ENCODE data around the gene CBLIF.

Gene CBLIF

DNA sequence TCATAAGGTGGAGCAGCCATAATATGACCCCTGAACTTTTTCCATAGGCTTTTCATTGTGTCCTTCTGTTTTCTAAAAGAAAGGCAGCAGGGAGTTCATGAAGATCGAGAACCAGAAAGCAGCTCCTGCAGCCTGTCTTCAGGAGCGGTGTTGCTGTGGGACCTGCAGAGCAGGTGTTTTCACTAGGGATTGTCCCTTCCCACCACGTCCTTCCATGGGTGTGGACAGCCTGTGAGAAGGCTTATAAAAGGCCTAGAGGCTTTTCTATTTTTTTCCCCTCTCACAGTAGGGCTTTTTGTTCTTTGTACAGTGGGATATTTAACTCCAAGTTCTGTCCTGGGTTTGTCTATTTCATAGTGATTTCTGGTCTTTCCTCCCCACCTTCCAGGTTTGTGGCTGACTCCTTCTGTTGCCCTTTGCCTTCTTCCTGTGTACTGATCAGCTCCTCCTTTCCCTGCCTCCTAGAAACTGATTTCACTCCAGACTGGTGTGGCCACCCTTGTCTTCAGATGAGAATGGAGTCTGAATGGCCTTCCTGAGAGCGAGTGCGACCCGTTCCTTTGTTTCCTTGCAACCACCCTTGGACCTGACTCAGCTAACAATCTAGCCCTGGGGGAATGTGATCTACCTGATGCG, 44.8 kb downstream of the CBLIF start:
- Histone ChIP-seq H3K27me3 (ENCODE audit: control insufficient read depth in 3 of 3, insufficient read depth in 3 of 3, low read depth in 1 of 3, low read length in 3 of 3) (no peaks in the 10 kb centered on the region), H2BK120ac (ENCODE audit: low read depth, low read length) (no peak overlapping the region), H2BK15ac (ENCODE audit: low read length) (no peak overlapping the region), H3K4me1 (ENCODE audit: control insufficient read depth in 2 of 2, insufficient read depth in 1 of 2, low read depth in 1 of 2, low read length in 2 of 2) (no peaks in the 10 kb centered on the region), H3K27ac (replicated peaks; ENCODE audit: low read length) (no peak overlapping the region), H2BK5ac (ENCODE audit: low read length) (no peak overlapping the region), H3K36me3 (replicated peaks in 1 of 2; ENCODE audit: control insufficient read depth in 2 of 2, insufficient read depth in 2 of 2, low read length in 2 of 2) (peaks cover 5 to 6% of the 10 kb centered on the region in 2 donors), H2BK12ac (ENCODE audit: low read length) (no peak overlapping the region), H3K4me2 (ENCODE audit: insufficient read depth, low read length, poor library complexity, severe bottlenecking) (no peak overlapping the region), H2AFZ (ENCODE audit: low read length) (no peak overlapping the region), H3K4me3 (ENCODE audit: low read length in 2 of 2) (no peak overlapping the region), H3K23ac (ENCODE audit: low read depth, low read length, poor library complexity) (no peak overlapping the region), H4K8ac (ENCODE audit: low read depth, low read length) (no peak overlapping the region), H3K79me1 (ENCODE audit: low read depth, low read length) (no peaks in the 10 kb centered on the region), H2AK5ac (ENCODE audit: low read depth, low read length) (no peak overlapping the region), H3K18ac (ENCODE audit: low read length) (no peak overlapping the region), H3K9ac (ENCODE audit: low read depth, low read length, poor library complexity) (no peak overlapping the region), H4K91ac (ENCODE audit: low read depth, low read length, poor library complexity) (no peak overlapping the region), H3K14ac (ENCODE audit: low read length) (no peak overlapping the region), H3K4ac (ENCODE audit: low read length) (no peak overlapping the region), H3K9me3 (replicated peaks in 1 of 2; ENCODE audit: control insufficient read depth in 2 of 2, insufficient read depth in 1 of 2, low read depth in 1 of 2, low read length in 2 of 2) (no peaks in the 10 kb centered on the region)
- WGBS, 2 donors (ENCODE audit: extremely low coverage in 2 of 2, insufficient read length in 2 of 2, insufficient replicate concordance in 1 of 2): no CpG with 5 or more reads among the region's 7 CpGs
- no peak for DNase-seq (ENCODE audit: low spot score)

DNA sequence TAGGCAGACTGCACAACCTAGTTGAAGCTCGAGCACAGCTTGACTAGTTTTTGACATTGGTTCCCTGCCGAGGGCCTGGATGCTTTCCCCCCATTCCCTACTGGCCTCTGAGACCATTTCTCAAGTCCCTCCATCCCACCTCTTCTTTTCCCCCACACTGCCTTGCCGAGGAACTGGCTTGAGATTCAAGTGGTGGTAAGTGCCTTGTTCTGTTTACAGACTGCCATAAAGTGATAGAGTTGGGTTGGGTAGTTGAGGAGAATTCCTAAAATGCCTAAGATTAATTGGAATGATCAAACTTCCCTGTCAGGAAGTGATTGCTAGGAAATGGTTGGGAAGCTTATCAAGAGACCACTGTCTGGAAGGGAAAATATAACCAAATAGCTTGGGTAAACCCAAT, 50.9 kb downstream of the CBLIF start:
- peaks cover 0 to 17% of the 10 kb centered on the region in 2 donors for H3K36me3 ChIP-seq (replicated peaks in 1 of 2; ENCODE audit: control insufficient read depth in 2 of 2, insufficient read depth in 2 of 2, low read length in 2 of 2)
- no peak overlapping the region for H3K4ac ChIP-seq (ENCODE audit: low read length)
- H3K27ac ChIP-seq (replicated peaks; ENCODE audit: low read length): no peak overlapping the region
- H2BK12ac ChIP-seq (ENCODE audit: low read length): no peak overlapping the region
- H4K8ac ChIP-seq (ENCODE audit: low read depth, low read length): no peak overlapping the region
- H2BK5ac ChIP-seq (ENCODE audit: low read length): no peak overlapping the region
- WGBS, 2 donors (ENCODE audit: extremely low coverage in 2 of 2, insufficient read length in 2 of 2, insufficient replicate concordance in 1 of 2): no CpG with 5 or more reads among the region's 3 CpGs
- no peak overlapping the region for H2BK120ac ChIP-seq (ENCODE audit: low read depth, low read length)
- no peak overlapping the region for H3K4me3 ChIP-seq (ENCODE audit: low read length in 2 of 2)
- no peak overlapping the region for H2AK5ac ChIP-seq (ENCODE audit: low read depth, low read length)
- no peak overlapping the region for H3K9ac ChIP-seq (ENCODE audit: low read depth, low read length, poor library complexity)
- no peak for DNase-seq (ENCODE audit: low spot score)
- H3K18ac ChIP-seq (ENCODE audit: low read length): no peak overlapping the region
- no peaks in the 10 kb centered on the region for H3K9me3 ChIP-seq (replicated peaks in 1 of 2; ENCODE audit: control insufficient read depth in 2 of 2, insufficient read depth in 1 of 2, low read depth in 1 of 2, low read length in 2 of 2)
- no peak overlapping the region for H2BK15ac ChIP-seq (ENCODE audit: low read length)
- H3K27me3 ChIP-seq (ENCODE audit: control insufficient read depth in 3 of 3, insufficient read depth in 3 of 3, low read depth in 1 of 3, low read length in 3 of 3): no peaks in the 10 kb centered on the region
- H3K14ac ChIP-seq (ENCODE audit: low read length): no peak overlapping the region
- no peak overlapping the region for H2AFZ ChIP-seq (ENCODE audit: low read length)
- H3K4me2 ChIP-seq (ENCODE audit: insufficient read depth, low read length, poor library complexity, severe bottlenecking): no peak overlapping the region
- no peak overlapping the region for H4K91ac ChIP-seq (ENCODE audit: low read depth, low read length, poor library complexity)
- no peaks in the 10 kb centered on the region for H3K79me1 ChIP-seq (ENCODE audit: low read depth, low read length)
- no peaks in the 10 kb centered on the region for H3K4me1 ChIP-seq (ENCODE audit: control insufficient read depth in 2 of 2, insufficient read depth in 1 of 2, low read depth in 1 of 2, low read length in 2 of 2)
- no peak overlapping the region for H3K23ac ChIP-seq (ENCODE audit: low read depth, low read length, poor library complexity)

DNA sequence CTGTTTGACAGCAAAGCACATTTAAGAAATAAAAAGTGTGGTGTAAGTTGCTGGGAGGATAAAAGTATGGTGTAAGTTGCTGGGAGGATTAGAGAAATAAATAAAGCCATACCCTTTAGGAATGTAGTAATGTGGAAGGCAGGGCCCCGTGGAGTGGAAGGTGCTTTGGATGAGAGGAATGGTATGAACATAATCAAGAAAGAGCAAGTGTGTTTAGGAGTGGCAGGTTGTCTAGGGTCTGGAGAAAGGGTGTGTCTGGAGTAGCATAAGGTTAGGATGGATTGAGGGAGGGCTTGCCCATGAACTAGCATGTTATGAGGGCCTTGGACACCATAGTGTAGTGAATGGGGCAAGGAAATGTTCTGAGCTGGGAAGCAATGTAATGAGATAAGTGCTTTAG, 52.8 kb downstream of the CBLIF start:
- WGBS, 2 donors (ENCODE audit: extremely low coverage in 2 of 2, insufficient read length in 2 of 2, insufficient replicate concordance in 1 of 2): no CpG with 5 or more reads among the region's 1 CpG
- H3K36me3 ChIP-seq (replicated peaks in 1 of 2; ENCODE audit: control insufficient read depth in 2 of 2, insufficient read depth in 2 of 2, low read length in 2 of 2): peaks cover 0 to 18% of the 10 kb centered on the region in 2 donors

DNA sequence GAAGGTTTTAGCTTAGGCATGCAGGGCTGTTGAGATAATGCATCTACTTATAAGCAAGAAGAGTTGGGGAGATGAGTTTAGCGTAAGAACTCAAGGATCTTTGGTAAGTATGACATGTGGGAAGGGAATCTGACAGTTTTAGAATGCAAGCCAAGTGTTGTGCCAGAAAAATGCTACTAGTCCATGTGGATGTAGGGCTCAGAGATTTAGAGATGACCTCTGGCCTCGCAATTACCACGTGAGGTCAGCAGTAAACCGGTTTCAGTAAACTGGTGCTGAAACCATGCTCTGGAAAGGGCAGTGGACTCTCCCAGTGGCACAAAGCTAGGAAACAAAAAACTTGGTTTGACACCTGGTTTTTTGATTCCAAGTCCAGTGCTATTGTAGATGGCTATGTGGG, 53.7 kb downstream of the CBLIF start:
- H3K9ac ChIP-seq (ENCODE audit: low read depth, low read length, poor library complexity): no peak overlapping the region
- H2BK12ac ChIP-seq (ENCODE audit: low read length): no peak overlapping the region
- H2AFZ ChIP-seq (ENCODE audit: low read length): no peak overlapping the region
- no peak overlapping the region for H3K27ac ChIP-seq (replicated peaks; ENCODE audit: low read length)
- no peaks in the 10 kb centered on the region for H3K27me3 ChIP-seq (ENCODE audit: control insufficient read depth in 3 of 3, insufficient read depth in 3 of 3, low read depth in 1 of 3, low read length in 3 of 3)
- no peak overlapping the region for H4K91ac ChIP-seq (ENCODE audit: low read depth, low read length, poor library complexity)
- H3K14ac ChIP-seq (ENCODE audit: low read length): no peak overlapping the region
- no peaks in the 10 kb centered on the region for H3K4me1 ChIP-seq (ENCODE audit: control insufficient read depth in 2 of 2, insufficient read depth in 1 of 2, low read depth in 1 of 2, low read length in 2 of 2)
- H2BK15ac ChIP-seq (ENCODE audit: low read length): no peak overlapping the region
- H3K23ac ChIP-seq (ENCODE audit: low read depth, low read length, poor library complexity): no peak overlapping the region
- no CpG with 5 or more reads among the region's 4 CpGs for WGBS, 2 donors (ENCODE audit: extremely low coverage in 2 of 2, insufficient read length in 2 of 2, insufficient replicate concordance in 1 of 2)
- H2BK120ac ChIP-seq (ENCODE audit: low read depth, low read length): no peak overlapping the region
- no peak overlapping the region for H2BK5ac ChIP-seq (ENCODE audit: low read length)
- H3K36me3 ChIP-seq (replicated peaks in 1 of 2; ENCODE audit: control insufficient read depth in 2 of 2, insufficient read depth in 2 of 2, low read length in 2 of 2): peaks cover 0 to 18% of the 10 kb centered on the region in 2 donors
- no peak overlapping the region for H3K4me3 ChIP-seq (ENCODE audit: low read length in 2 of 2)
- no peak overlapping the region for H2AK5ac ChIP-seq (ENCODE audit: low read depth, low read length)
- DNase-seq (ENCODE audit: low spot score): no peak
- H3K4ac ChIP-seq (ENCODE audit: low read length): no peak overlapping the region
- H3K9me3 ChIP-seq (replicated peaks in 1 of 2; ENCODE audit: control insufficient read depth in 2 of 2, insufficient read depth in 1 of 2, low read depth in 1 of 2, low read length in 2 of 2): no peaks in the 10 kb centered on the region
- H4K8ac ChIP-seq (ENCODE audit: low read depth, low read length): no peak overlapping the region
- no peak overlapping the region for H3K4me2 ChIP-seq (ENCODE audit: insufficient read depth, low read length, poor library complexity, severe bottlenecking)
- no peaks in the 10 kb centered on the region for H3K79me1 ChIP-seq (ENCODE audit: low read depth, low read length)
- H3K18ac ChIP-seq (ENCODE audit: low read length): no peak overlapping the region

More for the DNA sequence above, 52.8 kb downstream of the CBLIF start:
- no peaks in the 10 kb centered on the region for H3K9me3 ChIP-seq (replicated peaks in 1 of 2; ENCODE audit: control insufficient read depth in 2 of 2, insufficient read depth in 1 of 2, low read depth in 1 of 2, low read length in 2 of 2)
- H3K27ac ChIP-seq (replicated peaks; ENCODE audit: low read length): no peak overlapping the region
- no peak overlapping the region for H3K9ac ChIP-seq (ENCODE audit: low read depth, low read length, poor library complexity)
- no peak overlapping the region for H2BK12ac ChIP-seq (ENCODE audit: low read length)
- no peak overlapping the region for H3K4me2 ChIP-seq (ENCODE audit: insufficient read depth, low read length, poor library complexity, severe bottlenecking)
- H3K79me1 ChIP-seq (ENCODE audit: low read depth, low read length): no peaks in the 10 kb centered on the region
- H2AFZ ChIP-seq (ENCODE audit: low read length): no peak overlapping the region
- H2AK5ac ChIP-seq (ENCODE audit: low read depth, low read length): no peak overlapping the region
- no peak overlapping the region for H3K18ac ChIP-seq (ENCODE audit: low read length)
- no peaks in the 10 kb centered on the region for H3K4me1 ChIP-seq (ENCODE audit: control insufficient read depth in 2 of 2, insufficient read depth in 1 of 2, low read depth in 1 of 2, low read length in 2 of 2)
- H2BK15ac ChIP-seq (ENCODE audit: low read length): no peak overlapping the region
- no peak overlapping the region for H2BK5ac ChIP-seq (ENCODE audit: low read length)
- no peak overlapping the region for H3K14ac ChIP-seq (ENCODE audit: low read length)
- no peak for DNase-seq (ENCODE audit: low spot score)
- no peak overlapping the region for H3K4ac ChIP-seq (ENCODE audit: low read length)
- no peak overlapping the region for H4K8ac ChIP-seq (ENCODE audit: low read depth, low read length)
- no peaks in the 10 kb centered on the region for H3K27me3 ChIP-seq (ENCODE audit: control insufficient read depth in 3 of 3, insufficient read depth in 3 of 3, low read depth in 1 of 3, low read length in 3 of 3)
- H3K4me3 ChIP-seq (ENCODE audit: low read length in 2 of 2): no peak overlapping the region
- H3K23ac ChIP-seq (ENCODE audit: low read depth, low read length, poor library complexity): no peak overlapping the region
- no peak overlapping the region for H2BK120ac ChIP-seq (ENCODE audit: low read depth, low read length)
- H4K91ac ChIP-seq (ENCODE audit: low read depth, low read length, poor library complexity): no peak overlapping the region

Data from neuronal stem cell (in vitro differentiated cells).